ENCODE measurements around the gene ANKRD30A.
"Not testable (repeated sequence)": the region's sequence is repeated elsewhere in the genome, so short reads cannot be mapped to it uniquely, and the experiment has no call there.

ANKRD30A gene

DNA sequence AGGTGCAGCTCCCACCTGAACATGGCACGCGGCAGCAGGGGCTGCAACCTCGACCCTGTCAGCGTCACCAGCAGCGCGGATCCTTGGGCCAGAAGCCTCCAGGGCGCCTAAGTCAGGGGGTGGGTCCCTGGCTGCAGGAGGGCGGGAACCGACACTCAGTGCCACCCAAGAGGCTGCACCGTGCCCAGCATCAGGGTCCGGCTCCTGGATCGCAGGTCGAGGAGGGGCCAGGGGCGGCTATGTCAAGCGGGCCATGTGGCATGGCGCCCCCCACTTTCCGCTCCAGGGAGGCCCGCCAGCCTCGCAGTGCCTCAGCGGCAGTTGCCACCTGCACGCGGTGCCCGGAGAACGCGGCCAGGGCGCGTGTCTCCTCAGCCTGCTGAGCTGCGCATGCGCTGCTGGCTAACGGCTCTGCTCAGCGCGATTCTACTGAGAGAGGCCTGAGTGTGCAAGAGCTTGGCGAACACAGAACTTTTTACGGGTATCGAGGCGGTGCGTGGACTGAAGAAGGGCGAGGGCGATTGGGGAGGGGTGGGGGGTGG lies at the start of gene ANKRD30A:
Gene ANKRD30A, plus strand, starts transcription at position 408 of the 542 bp plus-strand sequence. CDS start 190 bp downstream, outside the sequence.
- H3K4me1 Mint-ChIP-seq: no peaks in the 10 kb centered on the region
- DNase-seq (ENCODE audit: low spot score in 2 of 2): no peak
- no peaks in the 10 kb centered on the region for H3K9me3 Mint-ChIP-seq
- H3K4me3 Mint-ChIP-seq: no peak within 1 kb of the TSS
- ATAC-seq (replicated peaks; ENCODE audit: extremely low read depth, poor library complexity, severe bottlenecking): no peak
- no peaks in the 10 kb centered on the region for H3K36me3 Mint-ChIP-seq (ENCODE audit: insufficient read depth)
- H3K27ac Mint-ChIP-seq (ENCODE audit: low read depth): no peak within 1 kb of the TSS
- H3K27me3 Mint-ChIP-seq: no peaks in the 10 kb centered on the region

- not testable (repeated sequence) for H3K36me3 Mint-ChIP-seq (ENCODE audit: insufficient read depth); H3K9me3 Mint-ChIP-seq; H3K27ac Mint-ChIP-seq (ENCODE audit: low read depth); H3K27me3 Mint-ChIP-seq; H3K4me1 Mint-ChIP-seq; ATAC-seq (replicated peaks; ENCODE audit: extremely low read depth, poor library complexity, severe bottlenecking); DNase-seq (ENCODE audit: low spot score in 2 of 2); H3K4me3 Mint-ChIP-seq
Observed at GRCh38 chr10:37076083-37076482, 49.3 kb upstream of the ANKRD30A start.

GRCh38 chr10:37095792-37096573 lies 29.4 kb upstream of the ANKRD30A start:
- no peak for DNase-seq (ENCODE audit: low spot score in 2 of 2)
- H3K36me3 Mint-ChIP-seq (ENCODE audit: insufficient read depth): no peaks in the 10 kb centered on the region
- ATAC-seq (replicated peaks; ENCODE audit: extremely low read depth, poor library complexity, severe bottlenecking): no peak
- H3K4me1 Mint-ChIP-seq: no peaks in the 10 kb centered on the region
- no peaks in the 10 kb centered on the region for H3K27me3 Mint-ChIP-seq
- no peak overlapping the region for H3K4me3 Mint-ChIP-seq
- peaks cover 24% of the 10 kb centered on the region for H3K9me3 Mint-ChIP-seq
- H3K27ac Mint-ChIP-seq (ENCODE audit: low read depth): no peak overlapping the region

DNA sequence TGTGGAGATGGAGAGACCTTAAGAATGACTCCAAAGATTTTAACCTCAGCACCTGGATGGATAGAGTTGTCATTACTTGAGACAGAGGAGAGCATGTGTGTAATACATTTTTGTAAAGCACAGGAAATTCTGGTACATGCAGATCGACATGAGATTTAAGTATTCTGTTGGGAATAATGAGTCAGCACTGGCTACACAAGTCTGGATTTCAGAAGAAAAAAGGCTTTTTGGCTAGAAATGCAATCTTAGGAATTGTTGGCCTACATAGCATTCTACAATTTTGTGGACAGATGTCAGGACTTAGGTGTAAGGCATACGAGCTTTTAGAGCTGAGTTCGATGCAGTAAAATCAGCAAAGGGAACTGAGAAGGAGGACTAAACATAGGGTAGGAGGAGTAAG lies 24.1 kb upstream of the ANKRD30A start:
- peaks cover 38% of the 10 kb centered on the region for H3K9me3 Mint-ChIP-seq
- DNase-seq (ENCODE audit: low spot score in 2 of 2) (no peak), ATAC-seq (replicated peaks; ENCODE audit: extremely low read depth, poor library complexity, severe bottlenecking) (no peak)
- no peaks in the 10 kb centered on the region for H3K36me3 Mint-ChIP-seq (ENCODE audit: insufficient read depth)
- H3K4me3 Mint-ChIP-seq: no peak overlapping the region
- H3K4me1 Mint-ChIP-seq: no peaks in the 10 kb centered on the region
- no peak overlapping the region for H3K27ac Mint-ChIP-seq (ENCODE audit: low read depth)
- H3K27me3 Mint-ChIP-seq: no peaks in the 10 kb centered on the region

- Mint-ChIP-seq H3K27me3 (no peaks in the 10 kb centered on the region), H3K27ac (ENCODE audit: low read depth) (no peak overlapping the region)
- no peak for ATAC-seq (replicated peaks; ENCODE audit: extremely low read depth, poor library complexity, severe bottlenecking)
Observed at GRCh38 chr10:37109000-37109399, 16.4 kb upstream of the ANKRD30A start.

GRCh38 chr10:37124532-37124931 lies 866 bp upstream of the ANKRD30A start:
- no peak overlapping the region for H3K27ac Mint-ChIP-seq (ENCODE audit: low read depth)
- H3K9me3 Mint-ChIP-seq: no peaks in the 10 kb centered on the region
- no peaks in the 10 kb centered on the region for H3K4me1 Mint-ChIP-seq
- no peak for DNase-seq (ENCODE audit: low spot score in 2 of 2)
- no peak for ATAC-seq (replicated peaks; ENCODE audit: extremely low read depth, poor library complexity, severe bottlenecking)
- H3K4me3 Mint-ChIP-seq: no peak overlapping the region
- no peaks in the 10 kb centered on the region for H3K27me3 Mint-ChIP-seq
- no peaks in the 10 kb centered on the region for H3K36me3 Mint-ChIP-seq (ENCODE audit: insufficient read depth)

More at GRCh38 chr10:37109000-37109399, 16.4 kb upstream of the ANKRD30A start:
- Mint-ChIP-seq H3K4me3 (no peak overlapping the region), H3K36me3 (ENCODE audit: insufficient read depth) (no peaks in the 10 kb centered on the region), H3K9me3 (peaks cover 39% of the 10 kb centered on the region), H3K4me1 (no peaks in the 10 kb centered on the region)
- DNase-seq (ENCODE audit: low spot score in 2 of 2): no peak

GRCh38 chr10:37125921-37126320 lies 523 bp downstream of the ANKRD30A start:
- DNase-seq (ENCODE audit: low spot score in 2 of 2) (no peak), ATAC-seq (replicated peaks; ENCODE audit: extremely low read depth, poor library complexity, severe bottlenecking) (no peak)
- Mint-ChIP-seq H3K4me1 (no peaks in the 10 kb centered on the region), H3K27ac (ENCODE audit: low read depth) (no peak overlapping the region), H3K27me3 (no peaks in the 10 kb centered on the region), H3K9me3 (no peaks in the 10 kb centered on the region), H3K4me3 (no peak overlapping the region), H3K36me3 (ENCODE audit: insufficient read depth) (no peaks in the 10 kb centered on the region)

GRCh38 chr10:37146443-37146842 lies 21.0 kb downstream of the ANKRD30A start:
- Mint-ChIP-seq H3K27ac (ENCODE audit: low read depth) (no peak overlapping the region), H3K36me3 (ENCODE audit: insufficient read depth) (peaks cover 3% of the 10 kb centered on the region), H3K4me1 (no peaks in the 10 kb centered on the region), H3K27me3 (no peaks in the 10 kb centered on the region), H3K4me3 (no peak overlapping the region), H3K9me3 (peaks cover 26% of the 10 kb centered on the region)
- ATAC-seq (replicated peaks; ENCODE audit: extremely low read depth, poor library complexity, severe bottlenecking) (no peak), DNase-seq (ENCODE audit: low spot score in 2 of 2) (no peak)

- H3K4me3 Mint-ChIP-seq; H3K27me3 Mint-ChIP-seq; H3K9me3 Mint-ChIP-seq; ATAC-seq (replicated peaks; ENCODE audit: extremely low read depth, poor library complexity, severe bottlenecking); H3K4me1 Mint-ChIP-seq; H3K27ac Mint-ChIP-seq (ENCODE audit: low read depth); DNase-seq (ENCODE audit: low spot score in 2 of 2); H3K36me3 Mint-ChIP-seq (ENCODE audit: insufficient read depth): not testable (repeated sequence)
Observed at GRCh38 chr10:37162430-37162829, 37.0 kb downstream of the ANKRD30A start.

DNA sequence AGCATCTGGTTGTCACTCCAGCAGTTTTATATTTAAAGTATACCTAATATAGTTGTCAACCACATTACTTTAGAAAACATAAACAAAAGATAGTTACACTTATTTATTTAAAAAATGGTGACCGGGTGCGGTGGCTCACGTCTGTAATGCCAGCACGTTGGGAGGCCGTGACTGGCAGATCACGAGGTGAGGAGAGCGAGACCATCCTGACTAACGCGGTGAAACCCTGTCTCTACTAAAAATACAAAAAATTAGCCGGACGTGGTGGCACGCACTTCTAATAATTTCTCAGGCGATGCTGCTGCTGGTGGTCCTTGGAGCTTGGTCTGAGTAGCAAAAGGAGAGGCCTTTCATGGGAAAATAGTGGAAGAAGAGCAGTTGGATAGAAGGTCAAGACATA lies 46.5 kb downstream of the ANKRD30A start:
- H3K36me3 Mint-ChIP-seq (ENCODE audit: insufficient read depth); H3K27ac Mint-ChIP-seq (ENCODE audit: low read depth); H3K9me3 Mint-ChIP-seq; DNase-seq (ENCODE audit: low spot score in 2 of 2); H3K4me1 Mint-ChIP-seq; ATAC-seq (replicated peaks; ENCODE audit: extremely low read depth, poor library complexity, severe bottlenecking); H3K4me3 Mint-ChIP-seq; H3K27me3 Mint-ChIP-seq: not testable (repeated sequence)

- not testable (repeated sequence) for DNase-seq (ENCODE audit: low spot score in 2 of 2); H3K4me3 Mint-ChIP-seq; H3K9me3 Mint-ChIP-seq; H3K36me3 Mint-ChIP-seq (ENCODE audit: insufficient read depth); ATAC-seq (replicated peaks; ENCODE audit: extremely low read depth, poor library complexity, severe bottlenecking); H3K27ac Mint-ChIP-seq (ENCODE audit: low read depth); H3K4me1 Mint-ChIP-seq; H3K27me3 Mint-ChIP-seq
Observed at GRCh38 chr10:37178296-37178695, 52.9 kb downstream of the ANKRD30A start.

GRCh38 chr10:37182719-37183118 lies 57.3 kb downstream of the ANKRD30A start:
- not testable (repeated sequence) for H3K9me3 Mint-ChIP-seq; ATAC-seq (replicated peaks; ENCODE audit: extremely low read depth, poor library complexity, severe bottlenecking); DNase-seq (ENCODE audit: low spot score in 2 of 2); H3K27ac Mint-ChIP-seq (ENCODE audit: low read depth); H3K4me1 Mint-ChIP-seq; H3K4me3 Mint-ChIP-seq; H3K36me3 Mint-ChIP-seq (ENCODE audit: insufficient read depth); H3K27me3 Mint-ChIP-seq

GRCh38 chr10:37206132-37206531 lies 80.7 kb downstream of the ANKRD30A start:
- no peak for ATAC-seq (replicated peaks; ENCODE audit: extremely low read depth, poor library complexity, severe bottlenecking)
- H3K4me1 Mint-ChIP-seq: no peaks in the 10 kb centered on the region
- H3K36me3 Mint-ChIP-seq (ENCODE audit: insufficient read depth): no peaks in the 10 kb centered on the region
- no peak overlapping the region for H3K27ac Mint-ChIP-seq (ENCODE audit: low read depth)
- DNase-seq (ENCODE audit: low spot score in 2 of 2): no peak
- no peaks in the 10 kb centered on the region for H3K27me3 Mint-ChIP-seq
- H3K4me3 Mint-ChIP-seq: no peak overlapping the region
- H3K9me3 Mint-ChIP-seq: peaks cover 28% of the 10 kb centered on the region

Measured in central memory CD8-positive, alpha-beta T cell (primary cell).